Upper lobe of left lung (tissue), 6 donors: ENCODE results near the gene CDC45. TPM values are rescaled to one million over a fixed set of nuclear protein-coding genes. Genes with fewer than 3 reads are reported as not detected.

Experiments
- ATAC-seq, 2 donors: fragments of 200-7000 bp; cut with Tn5 transposase; one replicate each; pipeline ENCODE4 v1.9.1; 2022; ENCODE audit warnings: mild to moderate bottlenecking in 2 of 2, moderate library complexity in 2 of 2; ENCODE audit not compliant: low FRiP score in 2 of 2
- DNase-seq, 2 donors: peaks; one replicate each; pipeline ENCODE4 v3.0.0-alpha.2; 2019 to 2020
- H3K27ac ChIP-seq, 4 donors: fragments of 200-600 bp; sonication (generic); one replicate each; pipeline ENCODE4 v1.5.1; 2016 to 2019
- H3K27me3 ChIP-seq, 4 donors: fragments of 200-600 bp; sonication (generic); one replicate each; pipeline ENCODE4 v1.5.1; 2017 to 2019
- H3K36me3 ChIP-seq, 4 donors: fragments of 200-600 bp; sonication (generic); one replicate each; pipeline ENCODE4 v1.5.1; 2016 to 2019
- H3K4me1 ChIP-seq, 4 donors: fragments of 200-600 bp; sonication (generic); one replicate each; pipeline ENCODE4 v1.5.1; 2018 to 2019
- H3K4me3 ChIP-seq, 4 donors: fragments of 200-600 bp; sonication (generic); one replicate each; pipeline ENCODE4 v1.5.1; 2017 to 2019; ENCODE audit warnings: mild to moderate bottlenecking in 2 of 4, moderate library complexity in 1 of 4
- H3K9me3 ChIP-seq, 4 donors: fragments of 200-600 bp; sonication (generic); one replicate each; pipeline ENCODE4 v1.5.1; 2018 to 2019
- EP300 ChIP-seq, 4 donors: sonication (generic); formaldehyde crosslinking; IDR thresholded peaks; one replicate each; pipeline ENCODE4 v1.5.1; 2017; ENCODE audit warnings: antibody characterized with exemption in 4 of 4, control low read depth in 2 of 4
- POLR2A ChIP-seq, 4 donors: fragments of 450-650 bp; IDR thresholded peaks; one replicate each; pipeline ENCODE4 v1.5.1; 2016 to 2017; ENCODE audit warnings: antibody characterized with exemption in 4 of 4, mild to moderate bottlenecking in 2 of 4
- POLR2AphosphoS5 ChIP-seq, 2 donors: sonication (generic); formaldehyde crosslinking; IDR thresholded peaks; one replicate each; pipeline ENCODE4 v1.5.1; 2017; ENCODE audit warnings: antibody characterized with exemption in 2 of 2
- WGBS, 2 donors: methylation state at CpG; one replicate each; pipeline ENCODE4 v1.1.5; 2017 to 2018; 5-methylcytosine and 5-hydroxymethylcytosine counted together
- total RNA-seq, 6 donors: library from RNA; depleted of rRNA in 4 of 6; stranded (reverse); fragments of >200 nt in 4 of 6; gene quantifications; one replicate each; pipeline versions ENCODE4 v1.1.0 to v1.2.1, GENCODE V29; 2016 to 2021
- TF ChIP-seq, protein P1 (sequence below), 6 experiments: fragments of 450-650 bp in 4 of 6; fragments of 200-600 bp in 2 of 6; sonication (generic) in 2 of 6; IDR thresholded peaks; one replicate each; pipeline ENCODE4 v1.5.1; 2016 to 2019; ENCODE audit warnings: antibody characterized with exemption in 6 of 6
- donor health status: DM: no; HTN: no; CAD: no; lungs with moderate emphysema.
- donor health status: DM: no; HTN: yes; CAD: no; lungs with severe emphysema.

Gene CDC45
- total RNA-seq, 6 donors from 2014 or later = 0.44 to 3.2 (median 1.8) TPM; not detected in 1

DNA sequence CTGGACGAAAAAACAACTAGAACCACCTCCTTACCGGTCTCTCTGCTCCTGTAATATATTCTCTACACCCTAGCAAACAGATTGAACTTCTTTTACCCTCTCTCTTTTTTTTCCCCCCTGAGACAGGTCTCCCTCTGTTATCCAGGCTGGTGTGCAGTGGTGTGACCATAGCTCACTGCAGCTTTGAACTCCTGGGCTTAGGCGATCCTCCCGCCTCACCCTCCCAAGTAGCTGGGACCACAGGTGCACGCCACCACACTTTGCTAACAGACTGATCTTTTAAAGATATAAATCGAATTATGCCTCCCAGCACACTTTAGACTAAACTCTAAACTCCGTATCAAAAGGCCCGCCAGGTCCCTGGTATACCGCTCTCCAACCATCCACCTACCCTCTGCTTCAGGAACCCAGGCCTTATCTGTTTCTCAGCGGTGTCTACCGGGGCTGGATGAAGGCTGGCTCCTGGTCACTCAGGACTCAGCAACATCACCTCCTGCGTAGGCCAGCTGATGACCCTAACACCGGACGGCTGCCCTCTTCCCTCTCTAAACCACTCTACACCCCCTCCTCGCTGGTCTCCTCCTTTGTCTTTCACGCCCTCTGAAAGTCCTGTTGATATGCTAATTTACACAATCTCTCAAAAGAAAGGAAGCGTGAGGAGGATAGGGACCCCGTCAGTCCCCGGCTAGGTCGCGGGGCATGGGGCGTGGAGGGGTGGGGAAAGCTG is 33.0 kb upstream of the CDC45 start:
- no peaks in the 10 kb centered on the region for H3K9me3 ChIP-seq
- peaks cover 20 to 40% (median 25%) of the 10 kb centered on the region in 4 donors for H3K4me1 ChIP-seq
- peak overlapping the region; percentile 90 to 96 (median 91) for H3K27ac ChIP-seq
- peaks cover 0 to 32% (median 16%) of the 10 kb centered on the region in 4 donors for H3K36me3 ChIP-seq
- ATAC-seq = peak; percentile 12 to 24
- peak overlapping the region; percentile 74 to 92 (median 82) for H3K4me3 ChIP-seq
- WGBS, 2 donors = 22 to 27% methylated on average over 18 to 22 of the region's 22 CpGs
- peak in 1 of 2 donors; percentile 28 for DNase-seq
- TF ChIP-seq POLR2AphosphoS5 (IDR thresholded peaks at IDR 0.05) (no peak), EP300 (IDR thresholded peaks at IDR 0.05) (no peak), POLR2A (IDR thresholded peaks at IDR 0.05) (no peak)
- TF ChIP-seq, protein P1, sequence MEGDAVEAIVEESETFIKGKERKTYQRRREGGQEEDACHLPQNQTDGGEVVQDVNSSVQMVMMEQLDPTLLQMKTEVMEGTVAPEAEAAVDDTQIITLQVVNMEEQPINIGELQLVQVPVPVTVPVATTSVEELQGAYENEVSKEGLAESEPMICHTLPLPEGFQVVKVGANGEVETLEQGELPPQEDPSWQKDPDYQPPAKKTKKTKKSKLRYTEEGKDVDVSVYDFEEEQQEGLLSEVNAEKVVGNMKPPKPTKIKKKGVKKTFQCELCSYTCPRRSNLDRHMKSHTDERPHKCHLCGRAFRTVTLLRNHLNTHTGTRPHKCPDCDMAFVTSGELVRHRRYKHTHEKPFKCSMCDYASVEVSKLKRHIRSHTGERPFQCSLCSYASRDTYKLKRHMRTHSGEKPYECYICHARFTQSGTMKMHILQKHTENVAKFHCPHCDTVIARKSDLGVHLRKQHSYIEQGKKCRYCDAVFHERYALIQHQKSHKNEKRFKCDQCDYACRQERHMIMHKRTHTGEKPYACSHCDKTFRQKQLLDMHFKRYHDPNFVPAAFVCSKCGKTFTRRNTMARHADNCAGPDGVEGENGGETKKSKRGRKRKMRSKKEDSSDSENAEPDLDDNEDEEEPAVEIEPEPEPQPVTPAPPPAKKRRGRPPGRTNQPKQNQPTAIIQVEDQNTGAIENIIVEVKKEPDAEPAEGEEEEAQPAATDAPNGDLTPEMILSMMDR (IDR thresholded peaks at IDR 0.05) = no peak
- H3K27me3 ChIP-seq = no peaks in the 10 kb centered on the region

DNA sequence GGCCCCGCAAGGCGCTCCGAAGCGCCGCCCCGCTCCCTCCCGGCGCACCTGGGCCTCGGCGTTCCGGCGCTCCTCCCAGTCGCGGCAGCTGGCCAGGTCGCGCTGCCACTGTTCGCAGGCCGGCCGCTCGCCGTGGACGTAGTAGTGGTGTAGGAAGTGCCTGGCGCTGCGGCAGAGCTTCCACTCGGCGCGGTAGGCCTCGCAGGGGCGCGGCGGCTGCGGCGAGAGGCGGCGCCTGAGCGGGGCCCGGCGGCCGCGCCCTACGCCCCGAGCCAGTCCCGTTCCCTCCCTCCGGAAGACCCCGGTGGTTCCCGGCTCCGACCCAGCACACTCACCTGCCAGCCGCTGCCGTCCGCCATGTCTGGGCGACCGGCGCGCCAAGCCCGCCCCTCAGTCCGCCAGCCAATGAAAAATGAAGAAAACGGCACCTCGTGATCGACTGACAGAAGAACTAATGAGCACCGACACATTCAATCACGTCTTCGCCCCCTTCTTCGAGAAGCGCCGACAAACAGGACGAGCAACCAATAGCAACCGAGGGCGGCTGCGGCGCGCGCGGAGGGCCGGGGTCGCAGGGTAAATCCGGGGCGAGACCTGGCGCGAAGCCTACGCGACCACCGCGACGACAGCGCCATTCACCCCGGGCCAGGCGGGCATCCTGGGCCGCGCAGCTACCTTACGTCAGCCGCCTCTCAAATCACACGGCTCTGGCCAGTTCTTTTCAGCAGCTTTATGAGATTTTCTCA is 32.2 kb upstream of the CDC45 start, which contains the start of gene C22orf39:
Gene C22orf39, minus strand, starts transcription at position 382 of the 746 bp plus-strand sequence. Its CDS starts 23 bp downstream, at position 359.
- H3K27ac ChIP-seq = peak within 1 kb of the TSS; percentile 90 to 96 (median 91)
- peak; percentile 77 to 87 for TF ChIP-seq POLR2AphosphoS5 (IDR thresholded peaks at IDR 0.05)
- TF ChIP-seq, protein P1 (IDR thresholded peaks at IDR 0.05) = peak in 1 of 6 experiments; percentile 21
- TF ChIP-seq POLR2A (IDR thresholded peaks at IDR 0.05) = peak; percentile 15 to 96 (median 84)
- no peak for TF ChIP-seq EP300 (IDR thresholded peaks at IDR 0.05)
- peaks cover 20 to 40% (median 25%) of the 10 kb centered on the region in 4 donors for H3K4me1 ChIP-seq
- H3K9me3 ChIP-seq = no peaks in the 10 kb centered on the region
- WGBS, 2 donors = 0 to 1% methylated on average over 8 to 61 of the region's 92 CpGs
- H3K4me3 ChIP-seq = peak within 1 kb of the TSS; percentile 74 to 92 (median 82)
- no peaks in the 10 kb centered on the region for H3K27me3 ChIP-seq
- peaks cover 4 to 38% (median 21%) of the 10 kb centered on the region in 4 donors for H3K36me3 ChIP-seq
- DNase-seq = peak; percentile 94 to 96
- peak; percentile 94 to 97 for ATAC-seq

DNA sequence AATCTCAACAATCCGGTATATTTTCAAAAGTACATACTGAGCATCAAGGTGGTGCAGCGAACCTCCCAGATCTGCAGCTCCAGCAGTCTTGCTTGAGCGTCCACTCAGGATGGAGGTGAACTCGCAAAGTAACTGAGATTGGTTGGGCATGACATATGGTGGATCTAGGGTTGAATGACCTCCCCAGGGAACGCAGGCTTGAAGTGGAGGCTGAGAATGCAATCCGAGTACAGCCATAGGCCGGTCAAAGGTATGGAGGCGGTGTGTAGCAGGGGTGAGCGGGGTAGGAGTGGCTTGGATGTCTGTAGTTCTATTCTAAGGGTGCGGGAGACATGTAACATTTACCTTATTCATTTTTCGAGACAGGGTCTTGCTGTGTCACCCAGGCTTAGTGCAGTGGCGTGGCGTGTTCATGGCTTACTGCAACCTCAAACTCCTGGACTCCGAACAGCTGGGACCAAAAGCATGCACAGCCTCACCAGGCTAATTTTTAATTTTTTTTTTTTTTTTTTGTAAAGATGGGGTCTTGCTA is 31.6 kb upstream of the CDC45 start:
- WGBS, 2 donors = 16 to 23% methylated on average over 11 to 14 of the region's 14 CpGs
- H3K27me3 ChIP-seq = no peaks in the 10 kb centered on the region

DNA sequence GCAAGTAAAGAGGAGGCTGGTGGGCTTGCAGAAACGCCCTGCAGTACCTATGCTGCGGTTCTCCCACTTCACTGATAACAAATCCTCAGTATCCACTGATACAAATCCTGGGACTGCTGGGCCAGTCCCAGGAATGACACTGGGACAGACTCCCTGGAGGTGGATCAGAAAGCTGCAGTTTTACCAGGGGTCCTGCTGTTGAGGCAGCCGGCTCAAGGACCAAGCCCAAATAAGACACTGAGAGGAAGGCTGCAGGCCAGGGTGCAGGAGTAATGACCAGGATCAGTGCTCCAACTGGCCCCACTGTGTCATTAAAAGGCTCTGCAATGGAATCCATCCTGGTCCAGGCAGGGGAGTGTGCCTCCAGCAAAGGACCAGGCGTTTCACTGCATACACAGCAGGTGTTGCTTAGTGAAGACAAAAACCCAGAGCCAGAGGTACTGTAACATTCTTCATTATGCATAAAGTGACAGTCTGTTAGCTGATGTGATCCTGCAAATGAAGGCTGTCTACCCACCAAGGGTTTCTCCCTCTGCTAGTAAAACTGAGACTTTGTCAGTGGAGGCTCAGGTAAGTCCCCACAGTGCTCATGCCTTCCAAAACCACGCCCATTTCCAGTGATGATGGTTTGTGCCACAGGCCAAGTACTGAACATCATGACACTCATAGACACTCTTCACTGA is 30.8 kb upstream of the CDC45 start:
- DNase-seq (peak in 1 of 2 donors; percentile 17), ATAC-seq (no peak)
- H3K4me1 ChIP-seq = peaks cover 20 to 36% (median 25%) of the 10 kb centered on the region in 4 donors
- no peak for TF ChIP-seq POLR2AphosphoS5 (IDR thresholded peaks at IDR 0.05)
- TF ChIP-seq POLR2A (IDR thresholded peaks at IDR 0.05) = no peak
- WGBS, 2 donors = 79 to 84% methylated on average over 5 of the region's 5 CpGs
- H3K27me3 ChIP-seq = no peaks in the 10 kb centered on the region
- H3K27ac ChIP-seq = peak overlapping the region in 2 of 4 donors; percentile 13 to 90
- no peaks in the 10 kb centered on the region for H3K9me3 ChIP-seq
- H3K36me3 ChIP-seq = peaks cover 7 to 44% (median 28%) of the 10 kb centered on the region in 4 donors
- H3K4me3 ChIP-seq = peak overlapping the region in 1 of 4 donors; percentile 82

More for the DNA sequence above, 31.6 kb upstream of the CDC45 start:
- peak; percentile 46 to 71 for ATAC-seq
- H3K27ac ChIP-seq = peak overlapping the region; percentile 90 to 96 (median 91)
- peak in 1 of 2 donors; percentile 48 for DNase-seq
- TF ChIP-seq, protein P1 (IDR thresholded peaks at IDR 0.05) = no peak
- TF ChIP-seq EP300 (IDR thresholded peaks at IDR 0.05) (no peak), POLR2AphosphoS5 (IDR thresholded peaks at IDR 0.05) (no peak), POLR2A (IDR thresholded peaks at IDR 0.05) (no peak)
- no peaks in the 10 kb centered on the region for H3K9me3 ChIP-seq
- H3K4me3 ChIP-seq = peak overlapping the region; percentile 74 to 92 (median 82)
- peaks cover 4 to 44% (median 26%) of the 10 kb centered on the region in 4 donors for H3K36me3 ChIP-seq
- H3K4me1 ChIP-seq = peaks cover 20 to 40% (median 25%) of the 10 kb centered on the region in 4 donors
